H1 (cell line): ENCODE measurements around the gene CEP57L1. TPM values are rescaled to one million over a fixed set of nuclear protein-coding genes. Genes with fewer than 3 reads are reported as not detected.

Source experiments
- ATF3 ChIP-seq: IDR thresholded peaks from 2 replicates; pipeline ENCODE4 v1.6.1; 2011; ENCODE audit warnings: low read depth, mild to moderate bottlenecking, low read length; ENCODE audit not compliant: insufficient read depth
- EGR1 ChIP-seq: IDR thresholded peaks from 2 replicates; pipeline ENCODE4 v1.6.1; 2011; ENCODE audit warnings: low read depth, low read length, borderline replicate concordance
- NANOG ChIP-seq: IDR thresholded peaks from 2 replicates; pipeline ENCODE4 v1.6.1; 2011; ENCODE audit warnings: low read length, low read depth, mild to moderate bottlenecking, inconsistent platforms; ENCODE audit not compliant: insufficient read depth, poor library complexity, severe bottlenecking
- SAP30 ChIP-seq: fragments of 300-600 bp; sonication (generic); IDR thresholded peaks from 2 replicates; pipeline ENCODE4 v1.7.1; 2012; ENCODE audit warnings: low read length, moderate library complexity, mild to moderate bottlenecking, inconsistent platforms; ENCODE audit not compliant: insufficient read depth, insufficient replicate concordance
- TAF7 ChIP-seq: optimal IDR thresholded peaks from 2 replicates; pipeline ENCODE3; 2011; ENCODE audit warnings: low read depth, mild to moderate bottlenecking, inconsistent platforms, low read length, moderate library complexity, borderline replicate concordance
- polyA plus RNA-seq, 7 experiments: library from polyadenylated mRNA; depleted of rRNA in 3 of 7; stranded (reverse) in 5 of 7; unstranded in 2 of 7; fragments of >200 nt in 5 of 7; fragments of 200-250 nt in 2 of 7; gene quantifications; 1 replicate in 5 of 7; 2 replicates in 1 of 7; 4 replicates in 1 of 7; pipeline versions ENCODE4 v1.2.1 to v1.2.3, GENCODE V29; 2011 to 2013; ENCODE audit warnings: missing spikeins in 2 of 7, mixed read lengths in 2 of 7
- total RNA-seq: library from RNA; stranded (reverse); fragmentation: NEBNext Ultra II Directional; extraction: Animal tissue kit (Norgen Biotek cat#: 25700); gene quantifications from 2 replicates; pipeline ENCODE4 v1.2.1, GENCODE V29; 2021

The CEP57L1 gene
- total and polyA plus RNA-seq, 2 of the 8 experiments (the other 6 are each of a cell fraction or from before 2014, with no cell fraction given), result 3.6 to 11.5 TPM

DNA sequence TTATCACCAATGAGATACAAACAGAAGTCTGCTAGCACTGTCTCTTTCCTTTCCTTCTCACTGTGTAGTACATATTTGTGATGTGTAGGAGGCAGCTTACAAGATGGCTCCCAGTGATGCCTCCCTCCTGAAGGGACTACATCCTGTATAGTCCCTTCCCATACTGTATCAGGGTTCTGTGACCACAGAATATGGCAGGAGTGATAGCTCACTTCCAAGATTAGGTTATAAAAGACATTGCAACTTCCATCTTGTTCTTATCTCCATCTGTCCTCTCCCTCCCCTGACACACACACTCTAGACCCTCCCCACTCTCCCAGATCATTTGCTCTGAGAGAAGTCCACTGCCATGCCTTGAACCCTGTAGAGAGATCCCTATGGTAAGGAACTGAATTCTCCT, 38.6 kb upstream of the CEP57L1 start (continued):
- TF ChIP-seq SAP30 (no peak), NANOG (no peak), ATF3 (no peak), EGR1 (no peak), TAF7 (no peak)
